ENCODE results near the gene CSGALNACT2.

The CSGALNACT2 gene

GRCh38 chr10:43197834-43198681 is 59.8 kb downstream of the CSGALNACT2 start:
- H3K27ac ChIP-seq, result no peak overlapping the region
- no peak for TF ChIP-seq CTCF (conservative IDR thresholded peaks at IDR 0.05)

GRCh38 chr10:43198682-43199005 is 60.4 kb downstream of the CSGALNACT2 start:
- no peak for TF ChIP-seq CTCF (conservative IDR thresholded peaks at IDR 0.05)
- H3K27ac ChIP-seq, result no peak overlapping the region

- TF ChIP-seq CTCF (conservative IDR thresholded peaks at IDR 0.05), result no peak
These were observed 60.9 kb downstream of the CSGALNACT2 start for GRCh38 chr10:43199088-43199683.

GRCh38 chr10:43199684-43200537 is 61.7 kb downstream of the CSGALNACT2 start:
- no peak for TF ChIP-seq CTCF (conservative IDR thresholded peaks at IDR 0.05)
- no peak overlapping the region for H3K27ac ChIP-seq

More at GRCh38 chr10:43199088-43199683, 60.9 kb downstream of the CSGALNACT2 start:
- H3K27ac ChIP-seq, result no peak overlapping the region

- no peak for TF ChIP-seq CTCF (conservative IDR thresholded peaks at IDR 0.05)
- H3K27ac ChIP-seq, result no peak overlapping the region
These were observed 62.5 kb downstream of the CSGALNACT2 start for GRCh38 chr10:43200538-43201390.

GRCh38 chr10:43201545-43202131 is 63.4 kb downstream of the CSGALNACT2 start:
- TF ChIP-seq CTCF (conservative IDR thresholded peaks at IDR 0.05), result no peak
- H3K27ac ChIP-seq, result no peak overlapping the region

Data from VCaP (cell line).